ENCODE data around the gene NEDD1.

- TF ChIP-seq BHLHE40 (IDR thresholded peaks at IDR 0.05; ENCODE audit: borderline replicate concordance): no peak
- TF ChIP-seq SUZ12 (IDR thresholded peaks at IDR 0.05): no peak
- TF ChIP-seq SP1 (IDR thresholded peaks at IDR 0.05): no peak
- TF ChIP-seq FOXA1 (IDR thresholded peaks at IDR 0.05): no peak
- no peak for TF ChIP-seq LEF1 (IDR thresholded peaks at IDR 0.05; ENCODE audit: borderline replicate concordance)
- no peak for TF ChIP-seq ARNT (IDR thresholded peaks at IDR 0.05)
- TF ChIP-seq PKNOX1 (IDR thresholded peaks at IDR 0.05): no peak
- no peak for TF ChIP-seq ZNF384 (IDR thresholded peaks at IDR 0.05)
- no peak for TF ChIP-seq TARDBP (IDR thresholded peaks at IDR 0.05)
- no peak for TF ChIP-seq CTBP1 (IDR thresholded peaks at IDR 0.05; ENCODE audit: borderline replicate concordance)
Observed at GRCh38 chr12:96858162-96858561, 48.9 kb upstream of the NEDD1 start.
